Breast epithelium (tissue), 4 donors: Measurements from ENCODE around the gene GRID2IP. TPM values are rescaled to one million over a fixed set of nuclear protein-coding genes. Genes with fewer than 3 reads are reported as not detected.
A peak's percentile ranks its signal among the peaks of the same experiment; 100 is the strongest.
"Not testable (repeated sequence)": the region's sequence is repeated elsewhere in the genome, so short reads cannot be mapped to it uniquely, and the experiment has no call there.

Experiments
- DNase-seq, 2 donors: peaks; one replicate each; pipeline ENCODE4 v3.0.0-alpha.2; 2019; ENCODE audit warnings: low spot score in 2 of 2
- H3K27ac ChIP-seq, 2 donors: fragments of 200-600 bp; sonication (generic) in 1 of 2; one replicate each; pipeline ENCODE4 v1.5.1; 2016 to 2019; ENCODE audit warnings: mild to moderate bottlenecking in 1 of 2
- H3K27me3 ChIP-seq, 2 donors: fragments of 200-600 bp; sonication (generic) in 1 of 2; one replicate each; pipeline versions ENCODE4 v1.5.1 to v1.6.0; 2017 to 2019; ENCODE audit warnings: control low read depth in 1 of 2, mild to moderate bottlenecking in 1 of 2
- H3K36me3 ChIP-seq: fragments of 200-600 bp; one replicate; pipeline ENCODE4 v1.5.1; 2019
- H3K4me1 ChIP-seq, 2 donors: fragments of 200-600 bp; sonication (generic); one replicate each; pipeline ENCODE4 v1.5.1; 2016 to 2019; ENCODE audit warnings: control low read depth in 1 of 2
- H3K4me3 ChIP-seq, 3 donors: fragments of 200-600 bp; sonication (generic); 1 replicate in 2 of 3; 2 replicates in 1 of 3; pipeline ENCODE4 v1.5.1; 2016 to 2019; ENCODE audit warnings: mild to moderate bottlenecking in 3 of 3, moderate library complexity in 2 of 3
- H3K9me3 ChIP-seq, 2 donors: fragments of 200-600 bp; sonication (generic) in 1 of 2; one replicate each; pipeline ENCODE4 v1.5.1; 2016 to 2019; ENCODE audit warnings: control low read depth in 1 of 2
- CTCF ChIP-seq, 3 donors: fragments of 450-650 bp; IDR thresholded peaks; one replicate each; pipeline ENCODE4 v1.5.1; 2016 to 2017; ENCODE audit warnings: antibody characterized with exemption in 3 of 3, mild to moderate bottlenecking in 3 of 3, moderate library complexity in 3 of 3
- POLR2A ChIP-seq: fragments of 450-650 bp; IDR thresholded peaks from one replicate; pipeline ENCODE4 v1.6.1; 2016; ENCODE audit warnings: antibody characterized with exemption, mild to moderate bottlenecking, moderate library complexity
- POLR2AphosphoS5 ChIP-seq, 3 donors: sonication (generic); formaldehyde crosslinking; IDR thresholded peaks; one replicate each; pipeline ENCODE4 v1.6.1; 2017; ENCODE audit warnings: antibody characterized with exemption in 3 of 3
- intact Hi-C: fragments of 100-400 bp; cut with DNase I; formaldehyde crosslinking; loops from one replicate; pipeline ENCODE4 v1.15.1; 2023; ENCODE audit warnings: low total_unique reads
- total RNA-seq, 3 donors: library from RNA; depleted of rRNA; stranded (reverse); fragments of >200 nt; gene quantifications; one replicate each; pipeline ENCODE4 v1.1.0, GENCODE V29; 2016

The GRID2IP gene
- total RNA-seq, 3 donors from 2014 or later, result 0.33 to 0.88 TPM; not detected in 1

GRCh38 chr7:6453734-6454133 lies 97.5 kb downstream of the GRID2IP start:
- no peaks in the 10 kb centered on the region for H3K9me3 ChIP-seq
- H3K27me3 ChIP-seq, result no peaks in the 10 kb centered on the region
- H3K4me1 ChIP-seq, result no peaks in the 10 kb centered on the region
- no peaks in the 10 kb centered on the region for H3K36me3 ChIP-seq
- no peak overlapping the region for H3K27ac ChIP-seq
- H3K4me3 ChIP-seq, result no peak overlapping the region
- DNase-seq, result no peak
- intact Hi-C loops, result no loop called here
- TF ChIP-seq POLR2A (no peak), CTCF (IDR thresholded peaks at IDR 0.05) (no peak), POLR2AphosphoS5 (IDR thresholded peaks at IDR 0.05) (no peak)

GRCh38 chr7:6451224-6451705 lies 100.0 kb downstream of the GRID2IP start:
- Histone ChIP-seq H3K27me3 (no peaks in the 10 kb centered on the region), H3K36me3 (no peaks in the 10 kb centered on the region), H3K4me1 (peaks cover 0 to 6% of the 10 kb centered on the region in 2 donors), H3K9me3 (no peaks in the 10 kb centered on the region), H3K4me3 (no peak overlapping the region), H3K27ac (no peak overlapping the region)
- TF ChIP-seq POLR2A (no peak), CTCF (IDR thresholded peaks at IDR 0.05) (no peak), POLR2AphosphoS5 (IDR thresholded peaks at IDR 0.05) (no peak)
- intact Hi-C loops, result no loop called here
- DNase-seq, result no peak

GRCh38 chr7:6450591-6450990 lies 100.7 kb downstream of the GRID2IP start:
- H3K4me3 ChIP-seq, H3K4me1 ChIP-seq, intact Hi-C loops, DNase-seq, H3K36me3 ChIP-seq, H3K9me3 ChIP-seq, H3K27ac ChIP-seq, H3K27me3 ChIP-seq: not testable (repeated sequence)

- H3K4me3 ChIP-seq, H3K27me3 ChIP-seq, H3K4me1 ChIP-seq, H3K36me3 ChIP-seq, intact Hi-C loops, H3K9me3 ChIP-seq, H3K27ac ChIP-seq, DNase-seq: not testable (repeated sequence)
Observed at GRCh38 chr7:6449884-6450283, 101.4 kb downstream of the GRID2IP start.

- no peak for DNase-seq
- intact Hi-C loops, result no loop called here
- H3K4me3 ChIP-seq, result no peak overlapping the region
- H3K27me3 ChIP-seq, result no peaks in the 10 kb centered on the region
- no peaks in the 10 kb centered on the region for H3K9me3 ChIP-seq
- no peaks in the 10 kb centered on the region for H3K36me3 ChIP-seq
- peak overlapping the region; percentile 64 to 83 for H3K27ac ChIP-seq
- H3K4me1 ChIP-seq, result peaks cover 0 to 6% of the 10 kb centered on the region in 2 donors
- TF ChIP-seq POLR2AphosphoS5 (IDR thresholded peaks at IDR 0.05) (no peak), CTCF (IDR thresholded peaks at IDR 0.05) (no peak), POLR2A (no peak)
Observed at GRCh38 chr7:6448943-6449543, 102.2 kb downstream of the GRID2IP start.

- Histone ChIP-seq H3K4me3 (peak within 1 kb of the TSS; percentile 83 to 97 (median 88)), H3K27ac (peak within 1 kb of the TSS; percentile 83 to 92), H3K36me3 (peaks cover 4% of the 10 kb centered on the region), H3K9me3 (no peaks in the 10 kb centered on the region), H3K27me3 (no peaks in the 10 kb centered on the region), H3K4me1 (peaks cover 0 to 6% of the 10 kb centered on the region in 2 donors)
- intact Hi-C loops, result no loop called here
- DNase-seq, result peak; percentile 82 to 94
- TF ChIP-seq POLR2AphosphoS5 (IDR thresholded peaks at IDR 0.05) (peak; percentile 6 to 91 (median 27)), CTCF (IDR thresholded peaks at IDR 0.05) (no peak), POLR2A (peak; percentile 73)
Observed at GRCh38 chr7:6447581-6448199, 103.6 kb downstream of the GRID2IP start, which contains the start of gene DAGLB. Gene DAGLB (minus strand): TSS chr7:6447954. CDS start chr7:6447842, 112 bp downstream.
